ENCODE results near the gene PLA2G4C.
"Not testable (repeated sequence)": the region's sequence is repeated elsewhere in the genome, so short reads cannot be mapped to it uniquely, and the experiment has no call there.

PLA2G4C gene

GRCh38 chr19:48111280-48111679 lies 663 bp upstream of the PLA2G4C start:
- DNase-seq: no peak

- DNase-seq: no peak
These were observed 1.4 kb downstream of the PLA2G4C start for GRCh38 chr19:48108997-48109782.

GRCh38 chr19:48103922-48104321 lies 6.7 kb downstream of the PLA2G4C start:
- no peak for DNase-seq

- peak in 7 of 58 donors; percentile 3 to 21 (median 12) for DNase-seq
These were observed 7.5 kb downstream of the PLA2G4C start for GRCh38 chr19:48102870-48103751.

- DNase-seq: no peak
These were observed 14.9 kb downstream of the PLA2G4C start for GRCh38 chr19:48095612-48096175.

GRCh38 chr19:48094855-48095203 lies 15.8 kb downstream of the PLA2G4C start:
- DNase-seq: no peak

- DNase-seq: no peak
These were observed 16.3 kb downstream of the PLA2G4C start for GRCh38 chr19:48094129-48094854.

GRCh38 chr19:48091111-48091718 lies 19.4 kb downstream of the PLA2G4C start:
- DNase-seq: not testable (repeated sequence)

- peak in 17 of 58 donors; percentile 3 to 61 (median 19) for DNase-seq
These were observed 20.3 kb downstream of the PLA2G4C start for GRCh38 chr19:48090281-48090802.

- not testable (repeated sequence) for DNase-seq
These were observed 21.6 kb downstream of the PLA2G4C start for GRCh38 chr19:48088991-48089390.

- peak in 27 of 58 donors; percentile 6 to 70 (median 26) for DNase-seq
These were observed 24.4 kb downstream of the PLA2G4C start for GRCh38 chr19:48085904-48086864.

GRCh38 chr19:48085076-48085475 lies 25.5 kb downstream of the PLA2G4C start:
- peak in 29 of 58 donors; percentile 4 to 69 (median 30) for DNase-seq

GRCh38 chr19:48081106-48081505 lies 29.5 kb downstream of the PLA2G4C start:
- DNase-seq: no peak

- not testable (repeated sequence) for DNase-seq
These were observed 40.3 kb downstream of the PLA2G4C start for GRCh38 chr19:48070177-48070769.

- DNase-seq: no peak
These were observed 41.2 kb downstream of the PLA2G4C start for GRCh38 chr19:48069435-48069834.

GRCh38 chr19:48064509-48064908 lies 46.1 kb downstream of the PLA2G4C start:
- DNase-seq: no peak

GRCh38 chr19:48061401-48062344 lies 48.9 kb downstream of the PLA2G4C start:
- DNase-seq: no peak

- DNase-seq: no peak
These were observed 50.2 kb downstream of the PLA2G4C start for GRCh38 chr19:48060381-48060780.

Data from anterior cingulate cortex (tissue), 58 donors.